Stromal cell of bone marrow (primary cell): Measurements from ENCODE around the gene DCAF15.

Experiments
- DNase-seq: peaks from one replicate; pipeline ENCODE4 v3.0.0-alpha.2; 2012; ENCODE audit warnings: low read depth

DCAF15 gene

GRCh38 chr19:13976446-13976845 lies 24.1 kb downstream of the DCAF15 start:
- no peak for DNase-seq

DNA sequence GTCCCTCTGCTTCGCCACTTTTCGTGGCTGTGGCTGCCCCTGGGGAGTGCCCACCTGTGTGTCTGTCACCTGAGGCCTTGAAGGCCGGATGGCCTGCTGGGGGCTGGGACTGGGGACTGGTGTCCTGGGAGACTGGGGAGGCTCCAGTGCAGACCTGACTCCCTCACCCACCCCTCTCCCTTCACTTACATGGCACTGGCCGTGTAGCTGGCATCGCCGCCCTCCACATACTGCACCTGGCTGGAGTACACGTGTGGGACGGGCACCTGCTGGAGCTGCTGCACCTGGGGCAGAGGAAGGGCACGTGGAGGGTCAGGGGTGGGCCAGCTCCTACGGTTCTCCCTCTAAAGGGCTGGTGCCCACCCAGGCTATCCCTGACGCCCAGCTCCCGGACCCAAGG lies 25.5 kb downstream of the DCAF15 start:
- DNase-seq: no peak

DNA sequence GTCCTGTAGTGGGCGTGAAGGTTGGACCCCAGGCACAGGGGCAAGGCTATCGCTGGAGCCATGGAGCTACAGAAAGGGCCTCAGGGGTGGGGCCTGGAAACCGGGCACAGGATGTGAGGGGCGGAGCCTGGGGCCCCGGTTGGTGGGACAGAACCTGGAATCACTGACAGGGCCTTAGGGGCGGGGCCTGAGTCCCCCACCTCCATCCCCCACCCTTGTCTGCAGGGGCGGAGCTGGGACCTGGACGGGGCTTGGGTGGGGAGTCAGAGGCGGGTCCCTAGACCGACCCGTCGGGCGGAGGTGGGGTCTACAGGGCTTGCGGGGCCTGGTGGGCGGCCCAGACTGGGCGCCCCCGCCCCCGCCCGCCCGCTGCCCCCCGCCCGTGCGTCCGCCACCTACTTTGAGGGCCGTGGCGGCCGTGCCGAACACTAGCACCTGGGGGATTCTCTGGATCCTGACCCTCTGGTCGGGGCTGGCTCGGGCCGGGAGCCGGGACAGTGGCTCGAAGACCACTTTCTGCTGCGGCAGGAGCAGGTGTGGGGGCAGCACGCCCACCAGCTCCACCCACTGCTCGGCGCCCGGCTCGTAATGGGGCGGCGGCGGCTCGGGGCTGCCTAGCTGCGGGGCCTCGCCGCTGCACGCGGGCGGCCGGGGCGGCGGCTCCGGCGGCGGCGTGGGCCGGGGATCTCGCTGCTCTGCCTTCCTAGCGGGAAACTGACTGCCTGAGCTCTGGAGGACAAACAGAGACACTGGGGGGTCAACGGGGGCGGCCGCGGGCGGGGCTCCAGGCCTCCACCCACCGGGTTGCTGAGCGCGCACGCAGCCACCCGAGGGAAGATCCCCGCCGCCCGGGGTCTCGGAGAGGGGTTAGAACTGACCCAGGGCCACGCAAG lies 26.3 kb downstream of the DCAF15 start:
- no peak for DNase-seq

DNA sequence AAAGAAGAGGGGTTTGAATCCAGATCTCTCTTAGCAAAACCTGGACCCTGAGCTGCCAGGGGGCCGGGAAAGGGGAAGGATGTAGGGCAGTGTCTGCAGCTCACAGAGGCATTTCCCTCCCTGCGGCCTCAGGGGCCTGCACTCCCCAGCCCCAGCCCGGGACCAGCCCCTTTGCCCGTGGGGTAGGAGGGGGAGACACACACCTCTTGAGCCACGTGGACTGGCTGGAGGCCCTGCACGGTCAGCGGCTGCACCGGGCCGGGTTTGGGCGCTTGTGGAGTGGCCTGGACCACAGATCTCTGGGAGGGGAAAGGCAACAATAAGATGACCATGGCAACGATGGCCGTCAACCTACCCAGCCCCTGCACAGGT lies 26.9 kb downstream of the DCAF15 start:
- DNase-seq: no peak

GRCh38 chr19:13979686-13980085 lies 27.4 kb downstream of the DCAF15 start:
- no peak for DNase-seq

DNA sequence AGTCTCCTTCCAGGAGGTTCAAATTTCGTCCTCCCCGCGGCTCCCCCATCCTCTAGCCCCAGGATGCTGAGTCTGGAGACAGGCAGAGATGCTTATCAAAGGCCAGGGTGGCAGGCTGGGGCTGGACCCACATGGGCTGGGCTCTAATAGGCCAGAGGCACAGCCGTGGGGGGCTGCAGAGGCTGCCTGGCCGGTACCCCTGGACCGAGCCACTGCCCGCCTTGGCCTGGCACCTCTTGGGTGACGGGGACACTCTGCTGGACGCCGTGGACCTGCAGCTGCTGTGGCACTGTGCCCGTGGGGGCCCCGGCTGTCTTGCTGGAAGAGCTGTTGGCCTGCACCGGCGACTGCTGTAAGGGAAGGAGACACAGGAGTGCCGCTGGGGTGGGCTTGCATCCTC lies 28.0 kb downstream of the DCAF15 start:
- DNase-seq: no peak

DNA sequence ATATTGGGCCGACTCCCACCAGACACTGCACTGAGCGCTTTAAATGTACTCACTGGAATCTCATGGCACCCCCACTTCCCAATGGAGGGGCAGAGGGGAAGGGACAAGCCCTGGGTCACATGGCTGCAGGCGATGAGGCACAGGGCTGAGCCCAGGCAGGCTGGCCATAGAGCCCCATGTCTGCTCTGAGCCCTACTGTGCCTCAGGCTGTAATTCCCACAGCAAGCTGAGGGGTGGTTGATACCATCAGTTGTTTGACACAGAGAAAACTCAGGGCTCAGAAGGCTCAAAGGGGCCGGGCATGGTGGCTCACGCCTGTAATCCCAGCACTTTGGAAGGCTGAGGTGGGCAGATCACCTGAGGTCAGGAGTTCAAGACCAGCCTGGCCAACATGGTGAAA lies 28.7 kb downstream of the DCAF15 start:
- no peak for DNase-seq

- no peak for DNase-seq
Measured at GRCh38 chr19:13981467-13981866, 29.2 kb downstream of the DCAF15 start.

GRCh38 chr19:13981988-13982501 lies 29.7 kb downstream of the DCAF15 start:
- DNase-seq: no peak

DNA sequence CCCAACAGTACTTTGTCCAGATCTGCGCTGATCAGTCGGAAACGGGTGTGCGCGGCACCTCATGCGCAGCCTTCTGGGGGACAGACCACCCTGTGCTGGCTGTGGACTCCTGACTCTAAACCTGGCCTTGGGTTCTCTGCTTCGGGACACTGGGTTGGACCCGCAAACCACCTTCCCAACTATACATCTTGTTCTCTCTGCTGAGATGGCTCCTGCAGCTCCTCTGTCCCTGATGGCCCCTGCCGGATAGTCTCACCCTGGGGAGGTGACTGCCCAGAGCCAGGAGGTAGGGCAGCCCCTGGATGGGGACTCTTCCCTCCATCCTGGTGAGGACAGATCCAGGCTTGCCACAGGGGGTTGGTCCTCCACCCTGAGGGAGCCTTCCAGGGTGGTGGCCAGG lies 30.5 kb downstream of the DCAF15 start:
- DNase-seq: no peak

DNA sequence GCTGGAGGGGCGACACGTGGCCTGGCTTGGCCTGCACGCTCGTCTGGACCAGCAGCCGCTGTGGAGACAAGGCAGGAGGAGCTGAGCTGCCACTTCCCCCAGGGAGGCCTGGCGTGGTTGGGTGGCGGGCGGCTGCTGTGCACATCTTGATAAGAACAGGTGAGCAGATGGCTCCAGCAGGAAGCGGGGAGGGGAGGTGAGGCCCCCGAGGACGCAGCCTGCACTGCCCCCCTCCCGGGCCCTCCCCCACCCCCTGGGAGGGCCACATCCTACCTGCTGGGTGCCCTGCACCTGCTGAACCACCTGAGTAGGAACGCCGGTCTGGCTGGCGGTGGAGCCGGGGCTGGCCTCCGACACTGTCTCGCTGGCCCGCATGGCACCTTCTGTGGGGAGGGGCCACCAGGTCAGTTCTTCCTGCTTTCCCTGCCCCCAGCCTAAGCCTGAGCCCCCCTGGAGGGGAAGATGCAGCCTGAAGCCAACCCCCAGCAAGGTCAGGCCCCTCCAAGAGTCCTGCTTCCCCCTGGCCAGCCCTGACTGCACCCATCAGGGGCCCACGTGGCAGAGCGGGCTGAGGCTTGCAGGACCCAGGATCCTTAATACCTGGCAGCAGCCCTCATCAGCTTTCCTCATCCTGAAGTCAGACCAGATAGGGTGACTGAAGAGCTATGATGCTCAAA lies 31.0 kb downstream of the DCAF15 start:
- no peak for DNase-seq

DNA sequence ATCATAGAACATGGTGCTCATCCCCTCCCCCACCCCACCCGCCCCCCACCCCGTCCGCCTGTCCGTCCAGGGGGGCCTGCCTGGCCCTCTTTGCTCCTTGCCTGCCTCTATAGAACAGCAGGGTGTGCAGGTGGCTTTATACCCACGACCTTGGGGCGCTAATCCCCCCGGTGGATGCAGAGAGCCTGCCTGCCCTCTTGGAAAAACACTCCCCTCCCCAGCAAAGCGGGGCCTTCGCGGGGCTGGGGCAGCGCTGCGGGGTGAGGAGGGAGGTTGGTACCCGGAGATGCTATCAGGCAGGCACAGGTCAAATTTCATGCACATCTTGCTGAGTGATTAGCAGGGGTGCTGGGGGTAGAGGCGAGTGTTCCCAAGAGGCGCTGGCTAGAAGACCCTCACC lies 31.9 kb downstream of the DCAF15 start:
- DNase-seq: no peak

- DNase-seq: no peak
Measured at GRCh38 chr19:13984875-13985741, 32.8 kb downstream of the DCAF15 start.

- DNase-seq: no peak
Measured at GRCh38 chr19:13985771-13986347, 33.5 kb downstream of the DCAF15 start.

- no peak for DNase-seq
Measured at GRCh38 chr19:13986348-13986904, 34.1 kb downstream of the DCAF15 start.

DNA sequence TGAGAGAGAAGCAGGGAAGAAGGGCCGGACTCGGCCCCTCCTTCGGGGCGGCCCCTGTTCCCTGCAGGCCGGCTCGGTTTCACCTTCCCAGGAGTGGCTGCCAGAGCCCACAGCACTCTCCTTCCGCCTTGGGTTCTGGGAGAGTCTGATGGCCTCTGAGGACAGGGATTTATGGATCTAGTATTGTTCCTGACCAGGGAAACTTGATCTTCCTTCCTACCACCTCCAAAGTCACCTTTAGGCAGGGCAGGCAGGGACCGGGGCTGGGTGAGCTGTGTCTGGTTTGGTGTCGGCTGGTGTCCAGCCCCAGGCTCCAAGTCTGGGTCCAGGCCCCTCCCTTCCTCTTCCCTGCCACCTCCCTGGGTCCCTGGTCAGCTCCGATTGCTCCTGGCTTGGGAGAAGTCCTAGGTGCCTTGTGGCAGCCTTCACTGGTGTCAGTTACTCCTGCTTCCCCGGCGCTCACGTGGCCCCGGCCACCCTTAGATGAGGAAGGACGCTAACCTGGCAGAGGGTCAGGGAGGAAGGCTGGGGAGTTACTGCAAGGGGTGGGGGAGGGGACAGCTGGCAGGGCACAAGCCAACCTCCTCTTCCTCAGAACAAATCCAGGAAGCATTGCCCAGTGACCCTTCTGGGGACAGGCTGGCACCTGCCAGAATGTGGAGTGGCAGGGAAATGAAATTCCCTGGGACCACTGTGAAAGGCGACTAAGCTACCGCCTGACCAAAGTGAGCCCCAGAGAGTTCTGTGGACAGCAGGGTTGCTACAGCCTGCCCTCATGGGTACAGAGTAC lies 35.0 kb downstream of the DCAF15 start:
- DNase-seq: no peak

DNA sequence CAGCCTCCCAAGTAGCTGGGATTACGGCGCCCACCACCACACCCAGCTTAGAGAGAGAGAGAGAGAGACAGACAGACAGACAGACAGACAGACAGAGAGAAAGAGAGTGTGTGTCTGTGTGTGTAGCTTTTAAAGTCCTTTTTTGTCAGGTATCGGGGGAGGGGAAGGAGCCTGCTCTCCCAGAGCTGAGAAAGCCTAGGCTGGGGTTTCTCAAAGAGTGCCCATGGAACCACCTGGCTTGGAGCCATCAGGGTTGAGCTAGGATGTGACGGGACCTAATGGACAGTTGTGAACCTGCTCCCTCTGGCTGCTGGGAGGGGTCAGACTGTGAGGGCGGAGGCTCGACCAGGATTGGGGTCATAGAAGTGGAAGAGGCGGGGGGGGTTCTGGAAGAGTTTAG lies 37.2 kb downstream of the DCAF15 start:
- DNase-seq: no peak

GRCh38 chr19:13990085-13990484 lies 37.8 kb downstream of the DCAF15 start:
- no peak for DNase-seq

- DNase-seq: no peak
Measured at GRCh38 chr19:13992025-13992424, 39.7 kb downstream of the DCAF15 start.

DNA sequence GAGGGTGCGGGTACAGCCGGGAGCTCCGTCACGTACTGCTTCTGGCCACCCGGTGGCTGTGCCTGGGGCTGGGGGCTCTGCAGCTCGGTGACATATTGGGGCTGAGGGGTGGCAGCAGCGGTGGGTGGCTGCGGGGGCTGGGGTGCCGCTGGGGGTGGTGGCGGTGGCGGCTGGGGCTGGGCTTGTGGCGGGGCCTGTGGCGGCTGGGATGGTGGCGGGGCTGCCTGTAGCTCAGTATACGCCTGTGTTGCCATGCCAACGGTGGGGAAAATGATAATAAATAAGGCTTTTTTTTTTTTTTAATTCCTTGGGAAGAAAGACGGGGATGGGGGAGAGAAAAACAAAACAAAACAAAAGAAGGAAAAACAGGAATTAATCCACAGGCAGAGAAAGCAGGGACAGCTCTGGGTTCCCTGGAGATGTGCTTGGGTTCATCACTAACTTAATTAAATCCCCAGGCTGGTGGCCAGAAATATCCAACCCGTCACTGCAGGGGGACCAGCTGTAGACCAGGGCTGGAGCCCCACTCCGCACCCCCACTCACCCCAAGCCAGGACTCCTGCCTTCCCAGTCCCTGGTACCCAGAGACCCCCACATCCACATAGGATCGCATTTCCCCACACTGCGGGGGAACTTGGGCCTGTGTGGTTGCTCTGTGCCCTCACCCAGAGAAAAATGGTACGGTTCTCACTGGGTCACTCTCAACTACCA lies 41.4 kb downstream of the DCAF15 start:
- no peak for DNase-seq
